Loucy (cell line): ENCODE data around the gene NOXA1.

Experiments used
- H2AFZ ChIP-seq: fragments of 200-600 bp; sonication (generic); 2 replicates; pipeline ENCODE4 v1.6.0; 2016; ENCODE audit warnings: antibody characterized with exemption, mild to moderate bottlenecking, low read length, moderate library complexity
- H3F3A ChIP-seq: fragments of 200-600 bp; 2 replicates; pipeline ENCODE4 v1.6.0; 2016; ENCODE audit warnings: antibody characterized with exemption, low read depth, mild to moderate bottlenecking
- H3K27me3 ChIP-seq: fragments of 200-600 bp; sonication (generic); 2 replicates; pipeline ENCODE4 v1.6.1; 2014; ENCODE audit warnings: low read length, mild to moderate bottlenecking; ENCODE audit not compliant: insufficient read depth, poor library complexity, severe bottlenecking
- H3K36me3 ChIP-seq: fragments of 200-600 bp; sonication (generic); 2 replicates; pipeline ENCODE4 v1.6.1; 2016; ENCODE audit warnings: low read length; ENCODE audit not compliant: insufficient read depth
- H3K4me1 ChIP-seq: fragments of 200-600 bp; sonication (generic); 2 replicates; pipeline ENCODE4 v1.5.1; 2014; ENCODE audit warnings: low read length, mild to moderate bottlenecking; ENCODE audit not compliant: insufficient read depth, poor library complexity, severe bottlenecking
- H3K4me2 ChIP-seq: fragments of 200-600 bp; sonication (generic); 2 replicates; pipeline ENCODE4 v1.6.0; 2014; ENCODE audit warnings: antibody characterized with exemption, low read length, low read depth, mild to moderate bottlenecking; ENCODE audit not compliant: poor library complexity, severe bottlenecking
- H3K4me3 ChIP-seq: fragments of 200-600 bp; sonication (generic); 2 replicates; pipeline ENCODE4 v1.5.1; 2014; ENCODE audit warnings: low read length, mild to moderate bottlenecking, mixed read lengths; ENCODE audit not compliant: poor library complexity, severe bottlenecking
- H3K79me2 ChIP-seq: fragments of 200-600 bp; sonication (generic); 2 replicates; pipeline ENCODE4 v1.6.1; 2014; ENCODE audit warnings: low read length; ENCODE audit not compliant: insufficient read depth
- H3K9ac ChIP-seq: fragments of 200-600 bp; sonication (generic); 2 replicates; pipeline ENCODE4 v1.6.0; 2014; ENCODE audit warnings: mild to moderate bottlenecking, low read depth, low read length, moderate library complexity; ENCODE audit not compliant: poor library complexity, severe bottlenecking
- H3K9me2 ChIP-seq: fragments of 200-600 bp; sonication (generic); replicated peaks from 2 replicates; pipeline ENCODE4 v1.6.1; 2016; ENCODE audit warnings: low read depth, low read length, mixed read lengths
- H3K9me3 ChIP-seq: fragments of 200-600 bp; sonication (generic); 2 replicates; pipeline ENCODE4 v1.6.1; 2014; ENCODE audit warnings: mild to moderate bottlenecking, antibody characterized with exemption, low read length, low read depth; ENCODE audit not compliant: insufficient read depth
- H4K20me1 ChIP-seq: fragments of 200-600 bp; sonication (generic); 2 replicates; pipeline ENCODE4 v1.6.0; 2014; ENCODE audit warnings: antibody characterized with exemption, low read length, mild to moderate bottlenecking; ENCODE audit not compliant: insufficient read depth, poor library complexity, severe bottlenecking
- CTCF ChIP-seq: fragments of 200-600 bp; sonication (generic); conservative IDR thresholded peaks from 2 replicates; pipeline ENCODE4 v1.5.1; 2014; ENCODE audit warnings: mild to moderate bottlenecking, antibody characterized with exemption, low read length
- EZH2phosphoT487 ChIP-seq: fragments of 200-600 bp; IDR thresholded peaks from 2 replicates; pipeline ENCODE4 v1.6.1; 2018; ENCODE audit warnings: antibody characterized with exemption, mild to moderate bottlenecking, moderate library complexity, borderline replicate concordance

Gene NOXA1

GRCh38 chr9:137477778-137478612 is 54.8 kb downstream of the NOXA1 start:
- H3K4me3 ChIP-seq = no peak overlapping the region
- H3K9me3 ChIP-seq = peaks cover 26% of the 10 kb centered on the region; the same call in 1 of the 2 replicates
- no peaks in the 10 kb centered on the region for H4K20me1 ChIP-seq
- no peaks in the 10 kb centered on the region for H3K4me1 ChIP-seq
- H2AFZ ChIP-seq = no peak overlapping the region
- TF ChIP-seq CTCF = no peak
- TF ChIP-seq EZH2phosphoT487 = no peak
- no peak overlapping the region for H3K9ac ChIP-seq
- no peaks in the 10 kb centered on the region for H3F3A ChIP-seq
- no peak overlapping the region for H3K4me2 ChIP-seq
- H3K9me2 ChIP-seq = no peaks in the 10 kb centered on the region
- H3K27me3 ChIP-seq = no peaks in the 10 kb centered on the region
- H3K79me2 ChIP-seq = no peaks in the 10 kb centered on the region
- H3K36me3 ChIP-seq = no peaks in the 10 kb centered on the region

GRCh38 chr9:137478613-137478961 is 55.4 kb downstream of the NOXA1 start:
- H4K20me1 ChIP-seq = no peaks in the 10 kb centered on the region
- no peak overlapping the region for H3K9ac ChIP-seq
- no peaks in the 10 kb centered on the region for H3K79me2 ChIP-seq
- no peaks in the 10 kb centered on the region for H3K36me3 ChIP-seq
- H3K9me2 ChIP-seq = no peaks in the 10 kb centered on the region
- no peaks in the 10 kb centered on the region for H3K27me3 ChIP-seq
- no peaks in the 10 kb centered on the region for H3K4me1 ChIP-seq
- H3F3A ChIP-seq = no peaks in the 10 kb centered on the region
- no peak for TF ChIP-seq CTCF
- no peak for TF ChIP-seq EZH2phosphoT487
- no peak overlapping the region for H3K4me2 ChIP-seq
- no peak overlapping the region for H2AFZ ChIP-seq
- no peak overlapping the region for H3K4me3 ChIP-seq
- H3K9me3 ChIP-seq = peaks cover 20% of the 10 kb centered on the region; the same call in 1 of the 2 replicates

GRCh38 chr9:137478962-137479861 is 56.0 kb downstream of the NOXA1 start:
- no peak overlapping the region for H3K9ac ChIP-seq
- no peak overlapping the region for H3K4me2 ChIP-seq
- H3K9me2 ChIP-seq = no peaks in the 10 kb centered on the region
- no peaks in the 10 kb centered on the region for H3K79me2 ChIP-seq
- H3F3A ChIP-seq = no peaks in the 10 kb centered on the region
- no peaks in the 10 kb centered on the region for H3K4me1 ChIP-seq
- H3K27me3 ChIP-seq = no peaks in the 10 kb centered on the region
- H3K36me3 ChIP-seq = no peaks in the 10 kb centered on the region
- H2AFZ ChIP-seq = no peak overlapping the region
- H3K9me3 ChIP-seq = peaks cover 18% of the 10 kb centered on the region; the same call in 1 of the 2 replicates
- no peak for TF ChIP-seq EZH2phosphoT487
- TF ChIP-seq CTCF = no peak
- H4K20me1 ChIP-seq = no peaks in the 10 kb centered on the region
- no peak overlapping the region for H3K4me3 ChIP-seq
